Activated B cell treated with CpG ODN at 0.5 μM for 24 hours (primary cell): ENCODE data around the gene SEMA3A. TPM values are rescaled to one million over a fixed set of nuclear protein-coding genes. Genes with fewer than 3 reads are reported as not detected.

Experiments used
- ATAC-seq: fragments of 200-7000 bp; cut with Tn5 transposase; one replicate; pipeline ENCODE4 v1.10.0; 2021; ENCODE audit warnings: low read depth, mild to moderate bottlenecking, moderate library complexity
- CTCF ChIA-PET: fragments of 350-600 bp; sonication (Branson Sonifier 250); formaldehyde crosslinking; loops from one replicate; lab custom pipeline; 2021; ENCODE audit warnings: antibody characterized with exemption; lab: Charles Lee
- POLR2A ChIA-PET: fragments of 350-600 bp; sonication (Branson Sonifier 250); formaldehyde crosslinking; loops from one replicate; lab custom pipeline; 2021; ENCODE audit warnings: antibody characterized with exemption; lab: Charles Lee
- DNase-seq: peaks from one replicate; pipeline ENCODE4 v3.0.0; 2022
- H3K27ac Mint-ChIP-seq: one replicate; pipeline ENCODE4 v1.8.0; 2020; ENCODE audit warnings: mixed read lengths
- H3K27me3 Mint-ChIP-seq: one replicate; pipeline ENCODE4 v1.8.0; 2021; ENCODE audit warnings: mixed read lengths
- H3K36me3 Mint-ChIP-seq: one replicate; pipeline ENCODE4 v1.8.0; 2021; ENCODE audit warnings: low read depth, mixed read lengths
- H3K4me1 Mint-ChIP-seq: one replicate; pipeline ENCODE4 v1.8.0; 2021; ENCODE audit warnings: mixed read lengths
- H3K4me3 Mint-ChIP-seq: one replicate; pipeline ENCODE4 v1.8.0; 2020; ENCODE audit warnings: mild to moderate bottlenecking, mixed read lengths
- H3K9me3 Mint-ChIP-seq: one replicate; pipeline ENCODE4 v1.8.0; 2020; ENCODE audit warnings: mixed read lengths
- intact Hi-C: fragments of 100-400 bp; cut with micrococcal nuclease; formaldehyde crosslinking; loops from one replicate; pipeline ENCODE4 v1.15.1; 2024
- total RNA-seq: library from RNA; stranded (reverse); gene quantifications from 2 replicates; pipeline ENCODE4 v1.2.3, GENCODE V29; 2022
- TF ChIP-seq, protein P1 (sequence below): fragments of 200-600 bp; IDR thresholded peaks from one replicate; pipeline ENCODE4 v1.8.0; 2022; ENCODE audit warnings: antibody characterized with exemption, mild to moderate bottlenecking

Gene SEMA3A
- total RNA-seq, 1 donor from 2014 or later = not detected

DNA sequence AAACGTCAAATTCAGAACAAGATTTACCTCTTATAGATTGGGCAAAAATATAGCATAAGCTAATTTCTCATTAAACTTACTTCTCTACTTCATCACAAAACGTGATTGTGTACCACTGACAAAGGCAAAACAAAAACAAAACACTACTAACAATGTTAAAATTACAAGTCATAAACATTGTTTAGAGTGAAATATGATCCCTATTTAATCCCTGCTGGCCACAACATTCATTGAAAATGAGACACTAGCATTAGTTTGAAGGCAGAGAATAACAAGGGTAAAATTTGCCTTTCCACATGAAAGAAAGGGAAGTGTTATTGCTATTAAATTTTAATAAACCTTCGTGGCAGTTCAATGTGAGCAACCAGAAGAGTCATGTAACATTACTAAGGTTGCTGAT, 45.0 kb downstream of the SEMA3A start:
- POLR2A ChIA-PET = no interaction called here

DNA sequence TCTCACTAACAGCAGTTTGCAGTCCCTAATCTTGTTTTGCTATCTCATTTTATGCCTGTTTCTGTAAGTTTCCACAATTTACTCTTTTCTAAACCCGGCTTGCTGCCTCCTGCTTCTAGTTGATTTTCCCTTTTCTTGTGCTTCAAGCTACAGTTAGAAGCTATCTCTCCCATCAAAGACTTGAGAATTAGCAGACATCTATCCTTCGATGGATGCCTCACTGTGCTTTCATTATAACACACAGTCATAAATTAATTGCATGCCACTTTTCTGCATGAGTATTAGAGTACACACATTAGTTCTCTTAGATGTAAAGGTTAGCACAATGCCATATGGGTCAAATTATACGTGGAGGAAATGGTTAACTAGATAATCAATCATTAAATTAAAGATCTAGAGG, 48.7 kb downstream of the SEMA3A start:
- intact Hi-C loops = no loop called here
- peaks cover 3% of the 10 kb centered on the region for H3K9me3 Mint-ChIP-seq

More for the DNA sequence above, 45.0 kb downstream of the SEMA3A start:
- H3K9me3 Mint-ChIP-seq = peaks cover 5% of the 10 kb centered on the region
- no peaks in the 10 kb centered on the region for H3K4me1 Mint-ChIP-seq
- no peaks in the 10 kb centered on the region for H3K27me3 Mint-ChIP-seq
- H3K36me3 Mint-ChIP-seq = no peaks in the 10 kb centered on the region
- CTCF ChIA-PET = no interaction called here
- no peak for ATAC-seq
- no peak overlapping the region for H3K27ac Mint-ChIP-seq
- intact Hi-C loops = no loop called here
- TF ChIP-seq, protein P1, sequence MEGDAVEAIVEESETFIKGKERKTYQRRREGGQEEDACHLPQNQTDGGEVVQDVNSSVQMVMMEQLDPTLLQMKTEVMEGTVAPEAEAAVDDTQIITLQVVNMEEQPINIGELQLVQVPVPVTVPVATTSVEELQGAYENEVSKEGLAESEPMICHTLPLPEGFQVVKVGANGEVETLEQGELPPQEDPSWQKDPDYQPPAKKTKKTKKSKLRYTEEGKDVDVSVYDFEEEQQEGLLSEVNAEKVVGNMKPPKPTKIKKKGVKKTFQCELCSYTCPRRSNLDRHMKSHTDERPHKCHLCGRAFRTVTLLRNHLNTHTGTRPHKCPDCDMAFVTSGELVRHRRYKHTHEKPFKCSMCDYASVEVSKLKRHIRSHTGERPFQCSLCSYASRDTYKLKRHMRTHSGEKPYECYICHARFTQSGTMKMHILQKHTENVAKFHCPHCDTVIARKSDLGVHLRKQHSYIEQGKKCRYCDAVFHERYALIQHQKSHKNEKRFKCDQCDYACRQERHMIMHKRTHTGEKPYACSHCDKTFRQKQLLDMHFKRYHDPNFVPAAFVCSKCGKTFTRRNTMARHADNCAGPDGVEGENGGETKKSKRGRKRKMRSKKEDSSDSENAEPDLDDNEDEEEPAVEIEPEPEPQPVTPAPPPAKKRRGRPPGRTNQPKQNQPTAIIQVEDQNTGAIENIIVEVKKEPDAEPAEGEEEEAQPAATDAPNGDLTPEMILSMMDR = no peak
- DNase-seq = no peak
- H3K4me3 Mint-ChIP-seq = no peak overlapping the region

DNA sequence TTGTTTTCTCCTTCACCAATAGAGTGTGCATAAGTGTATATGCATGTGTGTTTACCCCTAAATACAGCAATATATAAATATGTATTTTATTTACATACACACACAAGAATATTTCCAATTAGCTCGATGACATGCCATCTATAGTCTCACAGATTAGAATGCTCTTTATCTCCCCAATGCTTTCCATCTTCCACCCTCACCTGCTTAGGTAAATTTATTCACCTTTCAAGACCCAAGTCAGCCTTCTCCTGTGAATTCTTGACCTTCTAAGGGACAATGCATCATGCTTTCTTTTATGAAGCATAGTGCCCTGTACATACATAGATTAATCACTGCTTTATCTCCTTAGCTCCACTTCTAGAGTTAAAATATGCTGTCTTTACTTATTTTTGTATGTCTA, 49.7 kb downstream of the SEMA3A start:
- TF ChIP-seq, protein P1 = no peak
- CTCF ChIA-PET = no interaction called here
- Mint-ChIP-seq H3K4me1 (no peaks in the 10 kb centered on the region), H3K36me3 (no peaks in the 10 kb centered on the region), H3K4me3 (no peak overlapping the region), H3K27ac (no peak overlapping the region), H3K27me3 (no peaks in the 10 kb centered on the region), H3K9me3 (peaks cover 3% of the 10 kb centered on the region)
- ATAC-seq (no peak), DNase-seq (no peak)
- POLR2A ChIA-PET = no interaction called here
- intact Hi-C loops = no loop called here

More for the DNA sequence above, 48.7 kb downstream of the SEMA3A start:
- ChIA-PET POLR2A (no interaction called here), CTCF (no interaction called here)
- H3K4me3 Mint-ChIP-seq = no peak overlapping the region
- TF ChIP-seq, protein P1 = no peak
- no peaks in the 10 kb centered on the region for H3K36me3 Mint-ChIP-seq
- no peak overlapping the region for H3K27ac Mint-ChIP-seq
- no peaks in the 10 kb centered on the region for H3K27me3 Mint-ChIP-seq
- no peaks in the 10 kb centered on the region for H3K4me1 Mint-ChIP-seq
- no peak for ATAC-seq
- no peak for DNase-seq

DNA sequence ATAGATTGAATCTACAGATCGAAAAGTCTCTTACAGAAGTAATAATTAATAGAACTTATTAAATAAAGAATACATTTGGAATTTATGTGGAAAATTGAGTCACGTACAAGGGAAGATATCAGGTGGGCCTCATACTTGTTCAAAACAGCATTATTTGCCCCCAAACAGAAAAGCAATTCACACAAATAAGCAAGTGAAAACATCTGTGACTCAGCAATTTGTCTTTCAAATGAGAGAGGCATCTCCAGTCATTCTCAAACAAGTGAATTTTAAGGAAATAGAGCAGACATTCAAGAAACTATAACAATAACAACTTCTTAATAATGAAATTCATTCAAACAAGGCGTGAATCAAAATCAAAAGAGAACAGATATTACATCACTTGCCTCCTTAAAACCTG, 50.1 kb downstream of the SEMA3A start:
- CTCF ChIA-PET = no interaction called here
- intact Hi-C loops = no loop called here
- Mint-ChIP-seq H3K36me3 (no peaks in the 10 kb centered on the region), H3K27me3 (no peaks in the 10 kb centered on the region), H3K4me1 (no peaks in the 10 kb centered on the region), H3K9me3 (peaks cover 3% of the 10 kb centered on the region), H3K4me3 (no peak overlapping the region), H3K27ac (no peak overlapping the region)
- TF ChIP-seq, protein P1 = no peak
- ATAC-seq (no peak), DNase-seq (no peak)
- POLR2A ChIA-PET = no interaction called here

DNA sequence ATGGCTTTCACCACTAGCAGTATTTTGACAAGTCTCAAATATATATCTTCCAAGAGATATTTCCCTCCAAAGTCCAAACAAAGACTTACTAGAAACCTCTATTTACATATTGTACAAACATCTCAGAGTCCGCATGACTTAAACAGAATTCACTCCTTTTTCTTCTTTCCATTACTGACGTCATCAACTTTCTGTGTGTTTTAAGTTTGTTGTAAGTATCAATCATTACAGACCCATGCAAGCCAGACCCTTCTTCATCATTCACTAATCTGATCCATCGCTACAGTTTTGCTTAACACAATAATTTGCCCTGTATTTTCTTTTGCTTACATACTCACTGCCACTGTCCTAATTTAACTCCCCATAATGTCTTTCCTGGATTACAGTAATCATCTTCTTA, 51.9 kb downstream of the SEMA3A start:
- H3K36me3 Mint-ChIP-seq = no peaks in the 10 kb centered on the region
- ATAC-seq (no peak), DNase-seq (no peak)
- no peaks in the 10 kb centered on the region for H3K27me3 Mint-ChIP-seq
- H3K27ac Mint-ChIP-seq = no peak overlapping the region
- no peak overlapping the region for H3K4me3 Mint-ChIP-seq
- TF ChIP-seq, protein P1 = no peak
- ChIA-PET CTCF (no interaction called here), POLR2A (no interaction called here)
- intact Hi-C loops = no loop called here
- H3K9me3 Mint-ChIP-seq = no peaks in the 10 kb centered on the region
- H3K4me1 Mint-ChIP-seq = no peaks in the 10 kb centered on the region
